ENCODE results near the gene DGUOK. TPM values are rescaled to one million over a fixed set of nuclear protein-coding genes. Genes with fewer than 3 reads are reported as not detected.

DGUOK gene
- total and polyA plus RNA-seq, 2 experiments from 2014 or later: 68.4 to 287 TPM

- no peaks in the 10 kb centered on the region for H3K9me2 ChIP-seq (ENCODE audit: insufficient read depth)
- no peaks in the 10 kb centered on the region for H3K36me3 ChIP-seq (ENCODE audit: insufficient read depth)
- ATAC-seq (peak; percentile 51), DNase-seq (ENCODE audit: low spot score) (no peak)
- no peak within 1 kb of the TSS for H3K4me3 ChIP-seq
- Mint-ChIP-seq H3K27me3 (ENCODE audit: insufficient read depth, low read depth, poor library complexity) (peaks cover 7% of the 10 kb centered on the region), H3K4me1 (peaks cover 11% of the 10 kb centered on the region), H3K27ac (no peak within 1 kb of the TSS), H3K36me3 (ENCODE audit: low read depth) (no peaks in the 10 kb centered on the region), H3K4me3 (no peak within 1 kb of the TSS), H3K9me3 (no peaks in the 10 kb centered on the region)
- peak within 1 kb of the TSS; percentile 89 for H2AFZ ChIP-seq
- no peak for TF ChIP-seq EZH2phosphoT487 (IDR thresholded peaks at IDR 0.05; ENCODE audit: unreplicated experiment)
- TF ChIP-seq STAT1 (IDR thresholded peaks at IDR 0.05; ENCODE audit: unreplicated experiment): no peak
- TF ChIP-seq POLR2AphosphoS5 (IDR thresholded peaks at IDR 0.05; ENCODE audit: low read depth): no peak
- TF ChIP-seq, protein P1, sequence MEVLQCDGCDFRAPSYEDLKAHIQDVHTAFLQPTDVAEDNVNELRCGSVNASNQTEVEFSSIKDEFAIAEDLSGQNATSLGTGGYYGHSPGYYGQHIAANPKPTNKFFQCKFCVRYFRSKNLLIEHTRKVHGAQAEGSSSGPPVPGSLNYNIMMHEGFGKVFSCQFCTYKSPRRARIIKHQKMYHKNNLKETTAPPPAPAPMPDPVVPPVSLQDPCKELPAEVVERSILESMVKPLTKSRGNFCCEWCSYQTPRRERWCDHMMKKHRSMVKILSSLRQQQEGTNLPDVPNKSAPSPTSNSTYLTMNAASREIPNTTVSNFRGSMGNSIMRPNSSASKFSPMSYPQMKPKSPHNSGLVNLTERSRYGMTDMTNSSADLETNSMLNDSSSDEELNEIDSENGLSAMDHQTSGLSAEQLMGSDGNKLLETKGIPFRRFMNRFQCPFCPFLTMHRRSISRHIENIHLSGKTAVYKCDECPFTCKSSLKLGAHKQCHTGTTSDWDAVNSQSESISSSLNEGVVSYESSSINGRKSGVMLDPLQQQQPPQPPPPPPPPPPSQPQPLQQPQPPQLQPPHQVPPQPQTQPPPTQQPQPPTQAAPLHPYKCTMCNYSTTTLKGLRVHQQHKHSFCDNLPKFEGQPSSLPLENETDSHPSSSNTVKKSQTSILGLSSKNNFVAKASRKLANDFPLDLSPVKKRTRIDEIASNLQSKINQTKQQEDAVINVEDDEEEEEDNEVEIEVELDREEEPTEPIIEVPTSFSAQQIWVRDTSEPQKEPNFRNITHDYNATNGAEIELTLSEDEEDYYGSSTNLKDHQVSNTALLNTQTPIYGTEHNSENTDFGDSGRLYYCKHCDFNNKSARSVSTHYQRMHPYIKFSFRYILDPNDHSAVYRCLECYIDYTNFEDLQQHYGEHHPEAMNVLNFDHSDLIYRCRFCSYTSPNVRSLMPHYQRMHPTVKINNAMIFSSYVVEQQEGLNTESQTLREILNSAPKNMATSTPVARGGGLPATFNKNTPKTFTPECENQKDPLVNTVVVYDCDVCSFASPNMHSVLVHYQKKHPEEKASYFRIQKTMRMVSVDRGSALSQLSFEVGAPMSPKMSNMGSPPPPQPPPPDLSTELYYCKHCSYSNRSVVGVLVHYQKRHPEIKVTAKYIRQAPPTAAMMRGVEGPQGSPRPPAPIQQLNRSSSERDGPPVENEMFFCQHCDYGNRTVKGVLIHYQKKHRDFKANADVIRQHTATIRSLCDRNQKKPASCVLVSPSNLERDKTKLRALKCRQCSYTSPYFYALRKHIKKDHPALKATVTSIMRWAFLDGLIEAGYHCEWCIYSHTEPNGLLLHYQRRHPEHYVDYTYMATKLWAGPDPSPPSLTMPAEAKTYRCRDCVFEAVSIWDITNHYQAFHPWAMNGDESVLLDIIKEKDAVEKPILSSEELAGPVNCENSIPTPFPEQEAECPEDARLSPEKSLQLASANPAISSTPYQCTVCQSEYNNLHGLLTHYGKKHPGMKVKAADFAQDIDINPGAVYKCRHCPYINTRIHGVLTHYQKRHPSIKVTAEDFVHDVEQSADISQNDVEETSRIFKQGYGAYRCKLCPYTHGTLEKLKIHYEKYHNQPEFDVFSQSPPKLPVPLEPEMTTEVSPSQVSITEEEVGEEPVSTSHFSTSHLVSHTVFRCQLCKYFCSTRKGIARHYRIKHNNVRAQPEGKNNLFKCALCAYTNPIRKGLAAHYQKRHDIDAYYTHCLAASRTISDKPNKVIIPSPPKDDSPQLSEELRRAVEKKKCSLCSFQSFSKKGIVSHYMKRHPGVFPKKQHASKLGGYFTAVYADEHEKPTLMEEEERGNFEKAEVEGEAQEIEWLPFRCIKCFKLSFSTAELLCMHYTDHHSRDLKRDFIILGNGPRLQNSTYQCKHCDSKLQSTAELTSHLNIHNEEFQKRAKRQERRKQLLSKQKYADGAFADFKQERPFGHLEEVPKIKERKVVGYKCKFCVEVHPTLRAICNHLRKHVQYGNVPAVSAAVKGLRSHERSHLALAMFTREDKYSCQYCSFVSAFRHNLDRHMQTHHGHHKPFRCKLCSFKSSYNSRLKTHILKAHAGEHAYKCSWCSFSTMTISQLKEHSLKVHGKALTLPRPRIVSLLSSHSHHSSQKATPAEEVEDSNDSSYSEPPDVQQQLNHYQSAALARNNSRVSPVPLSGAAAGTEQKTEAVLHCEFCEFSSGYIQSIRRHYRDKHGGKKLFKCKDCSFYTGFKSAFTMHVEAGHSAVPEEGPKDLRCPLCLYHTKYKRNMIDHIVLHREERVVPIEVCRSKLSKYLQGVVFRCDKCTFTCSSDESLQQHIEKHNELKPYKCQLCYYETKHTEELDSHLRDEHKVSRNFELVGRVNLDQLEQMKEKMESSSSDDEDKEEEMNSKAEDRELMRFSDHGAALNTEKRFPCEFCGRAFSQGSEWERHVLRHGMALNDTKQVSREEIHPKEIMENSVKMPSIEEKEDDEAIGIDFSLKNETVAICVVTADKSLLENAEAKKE (CRISPR knock-in tag; IDR thresholded peaks at IDR 0.05): no peak
- TF ChIP-seq ZNF331 (CRISPR knock-in tag; IDR thresholded peaks at IDR 0.05; ENCODE audit: low read depth): no peak
- no peak for TF ChIP-seq NANOG (IDR thresholded peaks at IDR 0.05; ENCODE audit: borderline replicate concordance)
- no peak for TF ChIP-seq EZH2 (IDR thresholded peaks at IDR 0.05; ENCODE audit: low read depth, unreplicated experiment)
- TF ChIP-seq JUNB (IDR thresholded peaks at IDR 0.05; ENCODE audit: unreplicated experiment): no peak
- TF ChIP-seq, protein P2, sequence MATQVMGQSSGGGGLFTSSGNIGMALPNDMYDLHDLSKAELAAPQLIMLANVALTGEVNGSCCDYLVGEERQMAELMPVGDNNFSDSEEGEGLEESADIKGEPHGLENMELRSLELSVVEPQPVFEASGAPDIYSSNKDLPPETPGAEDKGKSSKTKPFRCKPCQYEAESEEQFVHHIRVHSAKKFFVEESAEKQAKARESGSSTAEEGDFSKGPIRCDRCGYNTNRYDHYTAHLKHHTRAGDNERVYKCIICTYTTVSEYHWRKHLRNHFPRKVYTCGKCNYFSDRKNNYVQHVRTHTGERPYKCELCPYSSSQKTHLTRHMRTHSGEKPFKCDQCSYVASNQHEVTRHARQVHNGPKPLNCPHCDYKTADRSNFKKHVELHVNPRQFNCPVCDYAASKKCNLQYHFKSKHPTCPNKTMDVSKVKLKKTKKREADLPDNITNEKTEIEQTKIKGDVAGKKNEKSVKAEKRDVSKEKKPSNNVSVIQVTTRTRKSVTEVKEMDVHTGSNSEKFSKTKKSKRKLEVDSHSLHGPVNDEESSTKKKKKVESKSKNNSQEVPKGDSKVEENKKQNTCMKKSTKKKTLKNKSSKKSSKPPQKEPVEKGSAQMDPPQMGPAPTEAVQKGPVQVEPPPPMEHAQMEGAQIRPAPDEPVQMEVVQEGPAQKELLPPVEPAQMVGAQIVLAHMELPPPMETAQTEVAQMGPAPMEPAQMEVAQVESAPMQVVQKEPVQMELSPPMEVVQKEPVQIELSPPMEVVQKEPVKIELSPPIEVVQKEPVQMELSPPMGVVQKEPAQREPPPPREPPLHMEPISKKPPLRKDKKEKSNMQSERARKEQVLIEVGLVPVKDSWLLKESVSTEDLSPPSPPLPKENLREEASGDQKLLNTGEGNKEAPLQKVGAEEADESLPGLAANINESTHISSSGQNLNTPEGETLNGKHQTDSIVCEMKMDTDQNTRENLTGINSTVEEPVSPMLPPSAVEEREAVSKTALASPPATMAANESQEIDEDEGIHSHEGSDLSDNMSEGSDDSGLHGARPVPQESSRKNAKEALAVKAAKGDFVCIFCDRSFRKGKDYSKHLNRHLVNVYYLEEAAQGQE (IDR thresholded peaks at IDR 0.05; ENCODE audit: unreplicated experiment): no peak
- no peak for TF ChIP-seq ETS1 (IDR thresholded peaks at IDR 0.05)
- no peak for TF ChIP-seq CREB1 (CRISPR knock-in tag; IDR thresholded peaks at IDR 0.05; ENCODE audit: low read depth)
- TF ChIP-seq ZNF114 (CRISPR knock-in tag; IDR thresholded peaks at IDR 0.05): no peak
- TF ChIP-seq CTCF (conservative IDR thresholded peaks at IDR 0.05; ENCODE audit: low read depth in 2 of 2): no peak
- no peaks in the 10 kb centered on the region for H3F3A ChIP-seq (replicated peaks; ENCODE audit: low read depth)
- H3K4me1 ChIP-seq (ENCODE audit: insufficient read depth): no peaks in the 10 kb centered on the region
- H4K20me1 ChIP-seq (replicated peaks; ENCODE audit: insufficient read depth): no peaks in the 10 kb centered on the region
- no peak within 1 kb of the TSS for H3K4me2 ChIP-seq
- no peaks in the 10 kb centered on the region for H3K79me2 ChIP-seq (replicated peaks; ENCODE audit: insufficient read depth)
- no peak within 1 kb of the TSS for H3K27ac ChIP-seq (ENCODE audit: low read depth)
- no peaks in the 10 kb centered on the region for H3K27me3 ChIP-seq (ENCODE audit: insufficient read depth)
Measured at GRCh38 chr2:73892631-73893329, 33.9 kb upstream of the DGUOK start, which contains the start of gene ACTG2. ACTG2 (plus strand) TSS chr2:73893008; CDS start chr2:73901312, 8,304 bp downstream.

All from GM23338 (cell line).